ENCODE results near the gene ADCK1.

- TF ChIP-seq CTCF (conservative IDR thresholded peaks at IDR 0.05; ENCODE audit: low read length) = no peak
- TF ChIP-seq EZH2phosphoT487 (IDR thresholded peaks at IDR 0.05; ENCODE audit: borderline replicate concordance) = no peak
These were observed 61.3 kb downstream of the ADCK1 start for GRCh38 chr14:77861201-77861600.
